ENCODE data around the gene AOPEP.

Gene AOPEP

GRCh38 chr9:94714494-94714893 lies 12.0 kb upstream of the AOPEP start:
- no peak for DNase-seq (ENCODE audit: low read depth, low spot score)

GRCh38 chr9:94717761-94718160 lies 8.7 kb upstream of the AOPEP start:
- DNase-seq (ENCODE audit: low read depth, low spot score) = no peak

GRCh38 chr9:94718936-94719335 lies 7.6 kb upstream of the AOPEP start:
- no peak for DNase-seq (ENCODE audit: low read depth, low spot score)

GRCh38 chr9:94719878-94720277 lies 6.6 kb upstream of the AOPEP start:
- DNase-seq (ENCODE audit: low read depth, low spot score) = peak; percentile 12

GRCh38 chr9:94720846-94721549 lies 5.5 kb upstream of the AOPEP start:
- no peak for DNase-seq (ENCODE audit: low read depth, low spot score)

GRCh38 chr9:94721754-94722153 lies 4.7 kb upstream of the AOPEP start:
- DNase-seq (ENCODE audit: low read depth, low spot score) = no peak

- DNase-seq (ENCODE audit: low read depth, low spot score) = no peak
Measured at GRCh38 chr9:94725293-94725692, 1.2 kb upstream of the AOPEP start.

- no peak for DNase-seq (ENCODE audit: low read depth, low spot score)
Measured at GRCh38 chr9:94728719-94729118, 2.2 kb downstream of the AOPEP start.

GRCh38 chr9:94729199-94729598 lies 2.7 kb downstream of the AOPEP start:
- DNase-seq (ENCODE audit: low read depth, low spot score) = no peak

GRCh38 chr9:94734054-94734754 lies 7.7 kb downstream of the AOPEP start:
- no peak for DNase-seq (ENCODE audit: low read depth, low spot score)

- no peak for DNase-seq (ENCODE audit: low read depth, low spot score)
Measured at GRCh38 chr9:94736759-94737158, 10.3 kb downstream of the AOPEP start.

- DNase-seq (ENCODE audit: low read depth, low spot score) = no peak
Measured at GRCh38 chr9:94740145-94740840, 13.8 kb downstream of the AOPEP start.

- no peak for DNase-seq (ENCODE audit: low read depth, low spot score)
Measured at GRCh38 chr9:94741866-94742265, 15.4 kb downstream of the AOPEP start.

GRCh38 chr9:94743035-94743954 lies 16.8 kb downstream of the AOPEP start:
- no peak for DNase-seq (ENCODE audit: low read depth, low spot score)

GRCh38 chr9:94745806-94746540 lies 19.5 kb downstream of the AOPEP start:
- DNase-seq (ENCODE audit: low read depth, low spot score) = no peak

GRCh38 chr9:94746541-94747370 lies 20.3 kb downstream of the AOPEP start:
- no peak for DNase-seq (ENCODE audit: low read depth, low spot score)

- DNase-seq (ENCODE audit: low read depth, low spot score) = no peak
Measured at GRCh38 chr9:94754976-94755475, 28.5 kb downstream of the AOPEP start.

- no peak for DNase-seq (ENCODE audit: low read depth, low spot score)
Measured at GRCh38 chr9:94757158-94757557, 30.7 kb downstream of the AOPEP start.

- DNase-seq (ENCODE audit: low read depth, low spot score) = no peak
Measured at GRCh38 chr9:94758031-94758430, 31.5 kb downstream of the AOPEP start.

- no peak for DNase-seq (ENCODE audit: low read depth, low spot score)
Measured at GRCh38 chr9:94758880-94759279, 32.4 kb downstream of the AOPEP start.
